Lung (tissue), 12 donors: ENCODE results near the gene FRK. TPM values are rescaled to one million over a fixed set of nuclear protein-coding genes. Genes with fewer than 3 reads are reported as not detected.
"Not testable (repeated sequence)": the region's sequence is repeated elsewhere in the genome, so short reads cannot be mapped to it uniquely, and the experiment has no call there.

Experiments
- ATAC-seq: fragments of 200-7000 bp; cut with Tn5 transposase; one replicate; pipeline ENCODE4 v1.9.1; 2020; ENCODE audit warnings: moderate number of reproducible peaks; ENCODE audit not compliant: insufficient read depth, low FRiP score
- DNase-seq, 3 donors: peaks; one replicate each; pipeline ENCODE4 v3.0.0-alpha.2; 2013 to 2017
- H3K27ac ChIP-seq, 2 donors: one replicate each; pipeline ENCODE4 v1.5.1; 2013; ENCODE audit warnings: mild to moderate bottlenecking in 2 of 2, moderate library complexity in 2 of 2, control low read depth in 1 of 2, inconsistent platforms in 1 of 2, low read depth in 1 of 2, low read length in 1 of 2
- H3K27me3 ChIP-seq, 3 donors: one replicate each; pipeline ENCODE4 v1.5.1; 2013; ENCODE audit warnings: low read length in 2 of 3; ENCODE audit not compliant: control insufficient read depth in 3 of 3, insufficient read depth in 3 of 3
- H3K36me3 ChIP-seq, 4 donors: one replicate each; pipeline ENCODE4 v1.5.1; 2013; ENCODE audit warnings: low read length in 4 of 4, mild to moderate bottlenecking in 1 of 4, moderate library complexity in 1 of 4; ENCODE audit not compliant: control insufficient read depth in 4 of 4, insufficient read depth in 4 of 4
- H3K4me1 ChIP-seq, 5 donors: one replicate each; pipeline ENCODE4 v1.5.1; 2013; ENCODE audit warnings: low read length in 5 of 5, mild to moderate bottlenecking in 2 of 5, moderate library complexity in 1 of 5; ENCODE audit not compliant: control insufficient read depth in 5 of 5, insufficient read depth in 5 of 5
- H3K4me3 ChIP-seq: one replicate; pipeline ENCODE4 v1.5.1; 2013; ENCODE audit warnings: mild to moderate bottlenecking, control low read depth, moderate library complexity
- H3K9ac ChIP-seq, 2 donors: one replicate each; pipeline ENCODE4 v1.5.1; 2013; ENCODE audit warnings: low read length in 2 of 2, control low read depth in 1 of 2; ENCODE audit not compliant: insufficient read depth in 1 of 2
- H3K9me3 ChIP-seq, 4 donors: one replicate each; pipeline ENCODE4 v1.5.1; 2013; ENCODE audit warnings: low read length in 3 of 4, mild to moderate bottlenecking in 1 of 4, moderate library complexity in 1 of 4; ENCODE audit not compliant: control insufficient read depth in 4 of 4, insufficient read depth in 3 of 4
- WGBS, 2 donors: extraction: QIAGEN DNeasy Blood & Tissue Kit; methylation state at CpG; one replicate each; pipeline ENCODE4 v1.1.7; 2013; 5-methylcytosine and 5-hydroxymethylcytosine counted together
- polyA plus RNA-seq, 2 donors: library from polyadenylated mRNA; stranded (reverse); fragments of 200-250 nt; gene quantifications; one replicate each; pipeline ENCODE4 v1.2.1, GENCODE V29; 2013
- total RNA-seq, 2 donors: library from RNA; depleted of rRNA in 1 of 2; stranded (reverse); fragments of >200 nt in 1 of 2; gene quantifications; one replicate each; pipeline ENCODE4 v1.2.1, GENCODE V29; 2014 to 2021
- TF ChIP-seq, protein P1 (sequence below): IDR thresholded peaks from 2 replicates; pipeline ENCODE4 v1.5.1; 2012; ENCODE audit warnings: mild to moderate bottlenecking; ENCODE audit errors: control extremely low read depth, extremely low read depth
- donor health status: control.
- donor health status: control.
- donor health status: Bipolar disorder and iron deficiency.
- donor health status: healthy.
- donor health status: DM: yes; HTN: yes; CAD: no.

Gene FRK
- total and polyA plus RNA-seq, 4 donors: 1.2 to 18.3 (median 5.1) TPM

DNA sequence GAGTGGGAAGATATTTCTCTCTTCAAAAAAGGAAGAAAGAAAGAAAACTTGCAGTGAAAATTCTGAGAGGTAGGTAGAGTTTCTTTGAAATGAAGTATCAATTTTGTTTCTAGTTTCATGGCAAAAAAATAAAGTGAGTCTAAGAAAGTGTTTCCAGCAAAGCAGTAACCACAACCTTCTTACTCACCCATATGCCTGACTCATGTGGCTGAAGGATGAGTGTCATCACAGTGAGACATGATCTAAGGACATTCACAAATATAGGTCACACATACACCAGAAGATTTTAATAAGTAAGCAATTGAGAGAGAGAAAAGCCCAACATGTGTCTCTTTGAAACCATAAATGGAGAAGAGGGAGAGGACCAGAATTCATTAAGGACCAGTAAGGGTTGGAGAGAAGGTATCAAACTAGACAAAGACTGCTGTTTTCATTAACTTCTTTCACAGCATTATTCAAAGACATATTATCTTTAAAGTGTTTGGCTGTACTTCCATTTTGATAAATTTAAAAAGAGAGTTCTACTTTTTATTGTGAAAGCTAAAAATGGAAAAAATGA is 169.5 kb downstream of the FRK start:
- DNase-seq (no peak), ATAC-seq (no peak)
- H3K27ac ChIP-seq: no peak overlapping the region
- no peaks in the 10 kb centered on the region for H3K4me1 ChIP-seq
- H3K9ac ChIP-seq: no peak overlapping the region
- H3K4me3 ChIP-seq: no peak overlapping the region
- TF ChIP-seq, protein P1, sequence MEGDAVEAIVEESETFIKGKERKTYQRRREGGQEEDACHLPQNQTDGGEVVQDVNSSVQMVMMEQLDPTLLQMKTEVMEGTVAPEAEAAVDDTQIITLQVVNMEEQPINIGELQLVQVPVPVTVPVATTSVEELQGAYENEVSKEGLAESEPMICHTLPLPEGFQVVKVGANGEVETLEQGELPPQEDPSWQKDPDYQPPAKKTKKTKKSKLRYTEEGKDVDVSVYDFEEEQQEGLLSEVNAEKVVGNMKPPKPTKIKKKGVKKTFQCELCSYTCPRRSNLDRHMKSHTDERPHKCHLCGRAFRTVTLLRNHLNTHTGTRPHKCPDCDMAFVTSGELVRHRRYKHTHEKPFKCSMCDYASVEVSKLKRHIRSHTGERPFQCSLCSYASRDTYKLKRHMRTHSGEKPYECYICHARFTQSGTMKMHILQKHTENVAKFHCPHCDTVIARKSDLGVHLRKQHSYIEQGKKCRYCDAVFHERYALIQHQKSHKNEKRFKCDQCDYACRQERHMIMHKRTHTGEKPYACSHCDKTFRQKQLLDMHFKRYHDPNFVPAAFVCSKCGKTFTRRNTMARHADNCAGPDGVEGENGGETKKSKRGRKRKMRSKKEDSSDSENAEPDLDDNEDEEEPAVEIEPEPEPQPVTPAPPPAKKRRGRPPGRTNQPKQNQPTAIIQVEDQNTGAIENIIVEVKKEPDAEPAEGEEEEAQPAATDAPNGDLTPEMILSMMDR: no peak
- H3K9me3 ChIP-seq: no peaks in the 10 kb centered on the region
- H3K36me3 ChIP-seq: no peaks in the 10 kb centered on the region
- H3K27me3 ChIP-seq: no peaks in the 10 kb centered on the region

GRCh38 chr6:115890238-115890637 is 170.5 kb downstream of the FRK start:
- DNase-seq (no peak), ATAC-seq (no peak)
- Histone ChIP-seq H3K9me3 (no peaks in the 10 kb centered on the region), H3K36me3 (no peaks in the 10 kb centered on the region), H3K27ac (no peak overlapping the region), H3K9ac (no peak overlapping the region), H3K4me3 (no peak overlapping the region), H3K27me3 (no peaks in the 10 kb centered on the region), H3K4me1 (no peaks in the 10 kb centered on the region)
- WGBS, 2 donors: 95% methylated on average over 10 of the region's 10 CpGs
- TF ChIP-seq, protein P1: no peak

DNA sequence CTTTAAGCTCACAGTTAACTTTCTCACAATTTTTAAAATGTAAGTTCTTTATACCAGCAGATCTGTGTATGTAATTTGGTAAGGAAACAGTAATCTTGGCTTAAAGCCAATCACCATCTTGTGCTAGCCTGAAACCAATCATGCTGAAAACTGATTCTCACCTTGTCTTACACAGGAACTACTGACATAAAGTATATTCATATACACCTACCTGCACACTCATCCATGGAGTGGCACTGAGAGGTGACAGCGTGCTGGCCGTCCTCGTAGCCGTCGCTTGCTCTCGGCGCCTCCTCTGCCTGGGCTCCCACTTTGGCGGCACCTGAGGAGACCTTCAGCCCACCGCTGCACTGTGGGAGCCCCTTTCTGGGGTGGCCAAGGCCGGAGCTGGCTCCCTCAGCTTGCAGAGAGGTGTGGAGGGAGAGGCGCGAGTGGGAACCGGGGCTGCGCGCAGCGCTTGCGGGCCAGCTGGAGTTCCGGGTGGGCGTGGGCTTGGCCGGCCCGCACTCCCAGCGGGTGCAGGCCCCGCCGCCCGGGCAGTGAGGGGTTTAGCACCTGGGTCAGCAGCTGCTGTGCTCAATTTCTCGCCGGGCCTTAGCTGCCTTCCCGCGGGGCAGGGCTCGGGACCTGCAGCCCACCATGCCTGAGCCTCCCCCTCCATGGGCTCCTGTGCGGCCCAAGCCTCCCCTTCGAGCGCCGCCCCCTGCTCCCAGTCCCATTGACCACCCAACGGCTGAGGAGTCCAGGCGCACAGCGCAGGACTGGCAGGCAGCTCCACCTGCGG is 171.8 kb downstream of the FRK start:
- not testable (repeated sequence) for H3K4me1 ChIP-seq, H3K9me3 ChIP-seq, H3K9ac ChIP-seq, DNase-seq, H3K27me3 ChIP-seq, H3K36me3 ChIP-seq, ATAC-seq, H3K4me3 ChIP-seq, H3K27ac ChIP-seq
- 97% methylated on average over 26 to 38 of the region's 38 CpGs for WGBS, 2 donors

GRCh38 chr6:115887891-115888290 is 172.8 kb downstream of the FRK start:
- ATAC-seq (no peak), DNase-seq (no peak)
- H3K9me3 ChIP-seq: no peaks in the 10 kb centered on the region
- no peaks in the 10 kb centered on the region for H3K36me3 ChIP-seq
- 79 to 81% methylated on average over 7 of the region's 7 CpGs for WGBS, 2 donors
- H3K4me3 ChIP-seq: no peak overlapping the region
- H3K27me3 ChIP-seq: peaks cover 0 to 4% (median 0%) of the 10 kb centered on the region in 3 donors
- no peak overlapping the region for H3K9ac ChIP-seq
- no peak overlapping the region for H3K27ac ChIP-seq
- TF ChIP-seq, protein P1: no peak
- H3K4me1 ChIP-seq: no peaks in the 10 kb centered on the region
